ENCODE results near the gene CALHM2. TPM values are rescaled to one million over a fixed set of nuclear protein-coding genes. Genes with fewer than 3 reads are reported as not detected.

Gene CALHM2
- polyA plus RNA-seq, 2 of the 4 experiments (the other 2 are of a cell fraction), result 2.5 to 2.6 TPM

- no peak within 1 kb of the TSS for H3K27ac ChIP-seq
- no peaks in the 10 kb centered on the region for H3K9me3 ChIP-seq
- ATAC-seq, result peak in 1 of 2 experiments; percentile 27; a peak in 3 of 6 replicates
- TF ChIP-seq TP53 (CRISPR knock-in tag; IDR thresholded peaks at IDR 0.05) (no peak), FOSL2 (IDR thresholded peaks at IDR 0.05) (no peak), FOSL2 (CRISPR knock-in tag; IDR thresholded peaks at IDR 0.05) (no peak), EHMT2 (IDR thresholded peaks at IDR 0.05; ENCODE audit: low read depth) (no peak), HES2 (IDR thresholded peaks at IDR 0.05) (no peak), ATOH8 (CRISPR knock-in tag; IDR thresholded peaks at IDR 0.05; ENCODE audit: low read depth) (no peak), HOXA7 (CRISPR knock-in tag; IDR thresholded peaks at IDR 0.05) (no peak), HMGXB4 (CRISPR knock-in tag; IDR thresholded peaks at IDR 0.05; ENCODE audit: borderline replicate concordance) (no peak), CBX2 (IDR thresholded peaks at IDR 0.05; ENCODE audit: borderline replicate concordance, low read depth) (no peak), EHF (CRISPR knock-in tag; IDR thresholded peaks at IDR 0.05) (no peak), ZC3H11A (IDR thresholded peaks at IDR 0.05) (no peak), CHD2 (IDR thresholded peaks at IDR 0.05; ENCODE audit: low read length, partially characterized antibody) (no peak), CEBPB (IDR thresholded peaks at IDR 0.05) (no peak), HOXB13 (CRISPR knock-in tag; IDR thresholded peaks at IDR 0.05; ENCODE audit: low read depth) (no peak), JUN (IDR thresholded peaks at IDR 0.05) (no peak)
- TF ChIP-seq, protein P1, sequence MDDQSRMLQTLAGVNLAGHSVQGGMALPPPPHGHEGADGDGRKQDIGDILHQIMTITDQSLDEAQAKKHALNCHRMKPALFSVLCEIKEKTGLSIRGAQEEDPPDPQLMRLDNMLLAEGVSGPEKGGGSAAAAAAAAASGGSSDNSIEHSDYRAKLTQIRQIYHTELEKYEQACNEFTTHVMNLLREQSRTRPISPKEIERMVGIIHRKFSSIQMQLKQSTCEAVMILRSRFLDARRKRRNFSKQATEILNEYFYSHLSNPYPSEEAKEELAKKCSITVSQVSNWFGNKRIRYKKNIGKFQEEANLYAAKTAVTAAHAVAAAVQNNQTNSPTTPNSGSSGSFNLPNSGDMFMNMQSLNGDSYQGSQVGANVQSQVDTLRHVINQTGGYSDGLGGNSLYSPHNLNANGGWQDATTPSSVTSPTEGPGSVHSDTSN (IDR thresholded peaks at IDR 0.05), result no peak
- no peak within 1 kb of the TSS for H3K4me3 ChIP-seq
- no peak within 1 kb of the TSS for H3K4me2 ChIP-seq
- ChIA-PET POLR2A (no interaction called here), CTCF (interaction anchor here (1.2 kb wide), 1 partner anchor 42 kb away, joined by 3 read pairs; no protein-coding TSS in a partner anchor)
- DNase-seq (ENCODE audit: low read depth in 1 of 2, low spot score in 1 of 2), result no peak
- 76% methylated on average over 8 of the region's 9 CpGs for WGBS (ENCODE audit: missing lambda C conversion rate)
- no peaks in the 10 kb centered on the region for H3K4me1 ChIP-seq
- no peak for FAIRE-seq
Measured at GRCh38 chr10:103458720-103459119, 6.5 kb upstream of the CALHM2 start, which contains the start of gene CALHM1. CALHM1 (minus strand) TSS chr10:103458900; CDS start chr10:103458751, 149 bp downstream.

GRCh38 chr10:103457896-103458583, 5.9 kb upstream of the CALHM2 start:
- Histone ChIP-seq H3K4me3 (no peak overlapping the region), H3K4me1 (no peaks in the 10 kb centered on the region), H3K9me3 (no peaks in the 10 kb centered on the region), H3K4me2 (no peak overlapping the region), H3K27ac (no peak overlapping the region)
- FAIRE-seq, result no peak
- DNase-seq (ENCODE audit: low read depth in 1 of 2, low spot score in 1 of 2), result no peak
- ChIA-PET POLR2A (no interaction called here), CTCF (interaction anchor here (1.0 to 1.3 kb wide), 3 partner anchors 16 to 41 kb away, joined by 3 to 4 read pairs (median 3); no protein-coding TSS in a partner anchor)
- ATAC-seq, result no peak
- no peak for TF ChIP-seq FOSB (CRISPR knock-in tag; IDR thresholded peaks at IDR 0.05)
- TF ChIP-seq CBX8 (IDR thresholded peaks at IDR 0.05), result no peak
- TF ChIP-seq HMGXB4 (CRISPR knock-in tag; IDR thresholded peaks at IDR 0.05; ENCODE audit: borderline replicate concordance), result no peak
- TF ChIP-seq, protein P2, sequence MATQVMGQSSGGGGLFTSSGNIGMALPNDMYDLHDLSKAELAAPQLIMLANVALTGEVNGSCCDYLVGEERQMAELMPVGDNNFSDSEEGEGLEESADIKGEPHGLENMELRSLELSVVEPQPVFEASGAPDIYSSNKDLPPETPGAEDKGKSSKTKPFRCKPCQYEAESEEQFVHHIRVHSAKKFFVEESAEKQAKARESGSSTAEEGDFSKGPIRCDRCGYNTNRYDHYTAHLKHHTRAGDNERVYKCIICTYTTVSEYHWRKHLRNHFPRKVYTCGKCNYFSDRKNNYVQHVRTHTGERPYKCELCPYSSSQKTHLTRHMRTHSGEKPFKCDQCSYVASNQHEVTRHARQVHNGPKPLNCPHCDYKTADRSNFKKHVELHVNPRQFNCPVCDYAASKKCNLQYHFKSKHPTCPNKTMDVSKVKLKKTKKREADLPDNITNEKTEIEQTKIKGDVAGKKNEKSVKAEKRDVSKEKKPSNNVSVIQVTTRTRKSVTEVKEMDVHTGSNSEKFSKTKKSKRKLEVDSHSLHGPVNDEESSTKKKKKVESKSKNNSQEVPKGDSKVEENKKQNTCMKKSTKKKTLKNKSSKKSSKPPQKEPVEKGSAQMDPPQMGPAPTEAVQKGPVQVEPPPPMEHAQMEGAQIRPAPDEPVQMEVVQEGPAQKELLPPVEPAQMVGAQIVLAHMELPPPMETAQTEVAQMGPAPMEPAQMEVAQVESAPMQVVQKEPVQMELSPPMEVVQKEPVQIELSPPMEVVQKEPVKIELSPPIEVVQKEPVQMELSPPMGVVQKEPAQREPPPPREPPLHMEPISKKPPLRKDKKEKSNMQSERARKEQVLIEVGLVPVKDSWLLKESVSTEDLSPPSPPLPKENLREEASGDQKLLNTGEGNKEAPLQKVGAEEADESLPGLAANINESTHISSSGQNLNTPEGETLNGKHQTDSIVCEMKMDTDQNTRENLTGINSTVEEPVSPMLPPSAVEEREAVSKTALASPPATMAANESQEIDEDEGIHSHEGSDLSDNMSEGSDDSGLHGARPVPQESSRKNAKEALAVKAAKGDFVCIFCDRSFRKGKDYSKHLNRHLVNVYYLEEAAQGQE (IDR thresholded peaks at IDR 0.05), result no peak
- no peak for TF ChIP-seq SMC3 (IDR thresholded peaks at IDR 0.05)
- no peak for TF ChIP-seq ESRRA (IDR thresholded peaks at IDR 0.05; ENCODE audit: borderline replicate concordance, low read length)
- no peak for TF ChIP-seq KDM5A (IDR thresholded peaks at IDR 0.05)
- no peak for TF ChIP-seq NPAS2 (CRISPR knock-in tag; IDR thresholded peaks at IDR 0.05; ENCODE audit: borderline replicate concordance)
- TF ChIP-seq MYC (IDR thresholded peaks at IDR 0.05; ENCODE audit: borderline replicate concordance, low read length), result no peak
- TF ChIP-seq EP300 (IDR thresholded peaks at IDR 0.05), result no peak
- TF ChIP-seq FOXS1 (CRISPR knock-in tag; IDR thresholded peaks at IDR 0.05), result no peak
- no peak for TF ChIP-seq EHF (CRISPR knock-in tag; IDR thresholded peaks at IDR 0.05)
- TF ChIP-seq PHF8 (IDR thresholded peaks at IDR 0.05; ENCODE audit: borderline replicate concordance, low read depth), result no peak
- no peak for TF ChIP-seq RAD21 (conservative IDR thresholded peaks at IDR 0.05 in 1 of 2, IDR thresholded peaks at IDR 0.05 in 1 of 2)
- WGBS (ENCODE audit: missing lambda C conversion rate), result 89% methylated on average over 20 of the region's 39 CpGs
